Stimulated activated CD8-positive, alpha-beta memory T cell treated with anti-CD3 and anti-CD28 coated beads, Interleukin-15, amount 100 ng/mL, for 4 hours (primary cell): ENCODE results near the gene ZBTB14.
A peak's percentile ranks its signal among the peaks of the same experiment; 100 is the strongest.

ENCODE experiments used
- DNase-seq, 2 donors: peaks; one replicate each; pipeline ENCODE4 v3.0.0-alpha.2; 2020; ENCODE audit warnings: low read depth in 2 of 2

ZBTB14 gene

GRCh38 chr18:5295231-5295920 lies at the start of gene ZBTB14:
Gene ZBTB14, minus strand, starts transcription at chr18:5295726. Its CDS starts 2,480 bp downstream, at chr18:5293246.
- DNase-seq = peak; percentile 24 to 52

GRCh38 chr18:5339202-5339834 lies 43.8 kb upstream of the ZBTB14 start:
- no peak for DNase-seq

GRCh38 chr18:5334456-5335075 lies 39.0 kb upstream of the ZBTB14 start:
- DNase-seq = no peak

GRCh38 chr18:5318061-5318700 lies 22.7 kb upstream of the ZBTB14 start:
- no peak for DNase-seq

GRCh38 chr18:5317186-5317585 lies 21.7 kb upstream of the ZBTB14 start:
- no peak for DNase-seq

GRCh38 chr18:5315838-5316237 lies 20.3 kb upstream of the ZBTB14 start:
- no peak for DNase-seq

- no peak for DNase-seq
Observed at GRCh38 chr18:5311301-5311989, 15.9 kb upstream of the ZBTB14 start.

GRCh38 chr18:5309888-5310470 lies 14.5 kb upstream of the ZBTB14 start:
- no peak for DNase-seq

- DNase-seq = no peak
Observed at GRCh38 chr18:5305835-5306234, 10.3 kb upstream of the ZBTB14 start.

GRCh38 chr18:5304232-5304631 lies 8.7 kb upstream of the ZBTB14 start:
- DNase-seq = no peak

GRCh38 chr18:5303636-5304035 lies 8.1 kb upstream of the ZBTB14 start:
- no peak for DNase-seq

GRCh38 chr18:5302606-5303005 lies 7.1 kb upstream of the ZBTB14 start:
- no peak for DNase-seq

- no peak for DNase-seq
Observed at GRCh38 chr18:5300476-5301010, 5.0 kb upstream of the ZBTB14 start.

GRCh38 chr18:5298156-5298852 lies 2.8 kb upstream of the ZBTB14 start:
- DNase-seq = no peak

- no peak for DNase-seq
Observed at GRCh38 chr18:5297597-5297996, 2.1 kb upstream of the ZBTB14 start.

- DNase-seq = peak; percentile 24 to 32
Observed at GRCh38 chr18:5296706-5297320, 1.3 kb upstream of the ZBTB14 start.

GRCh38 chr18:5295981-5296705 lies 617 bp upstream of the ZBTB14 start:
- DNase-seq = peak; percentile 87 to 95

- peak; percentile 19 to 28 for DNase-seq
Observed at GRCh38 chr18:5294457-5295230, 882 bp downstream of the ZBTB14 start.

GRCh38 chr18:5294113-5294456 lies 1.4 kb downstream of the ZBTB14 start:
- DNase-seq = no peak
